ELF-1 (cell line): ENCODE measurements around the gene RAI1.

ENCODE experiments used
- DNase-seq: peaks from one replicate; pipeline ENCODE4 v3.0.0-alpha.2; 2016; ENCODE audit warnings: low read depth, low spot score

Gene RAI1

DNA sequence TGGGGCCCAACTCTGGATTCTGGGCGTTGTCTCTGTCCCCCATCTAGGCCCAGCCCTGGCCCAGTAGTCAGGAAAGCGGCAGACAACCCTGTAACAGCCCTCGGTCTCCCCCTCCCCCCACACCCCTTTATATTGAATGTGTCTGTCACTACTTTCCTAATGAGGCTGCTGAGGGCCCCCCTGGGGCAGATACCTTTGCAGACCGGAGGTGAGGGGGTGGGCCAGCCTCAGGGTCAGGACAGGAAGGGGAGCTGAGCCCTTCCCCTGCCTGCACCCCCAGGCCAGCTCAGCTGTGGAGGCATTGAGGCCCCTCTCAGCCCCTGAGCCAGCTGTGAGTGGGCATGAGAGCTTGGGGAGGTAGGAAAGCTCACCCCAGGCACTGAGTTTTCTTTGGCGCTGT, 17.1 kb downstream of the RAI1 start:
- DNase-seq: no peak

DNA sequence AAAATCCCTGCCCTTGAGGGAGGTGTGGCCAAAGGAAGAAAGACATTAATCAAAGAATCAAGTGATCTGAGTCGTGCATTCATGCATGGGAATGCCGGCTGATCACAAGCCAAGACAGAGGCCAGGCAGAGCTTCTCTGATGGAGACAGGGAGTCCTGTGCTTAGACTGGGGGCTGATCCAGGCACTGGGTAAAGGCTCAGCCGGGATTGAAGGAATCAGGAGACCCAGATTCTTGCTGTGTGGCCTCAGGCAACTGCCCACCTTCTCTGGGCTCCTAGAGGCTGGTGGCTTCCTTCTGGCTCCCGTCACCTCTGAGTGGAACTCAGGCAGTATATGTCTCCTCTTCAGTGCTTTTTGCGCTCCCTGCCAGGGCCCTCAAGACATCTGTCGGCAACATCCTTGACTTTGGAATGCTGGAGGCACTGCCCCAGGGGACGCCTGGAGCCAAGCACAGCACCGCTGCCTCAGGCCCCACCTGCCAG, 17.7 kb downstream of the RAI1 start:
- peak; percentile 58 for DNase-seq

- DNase-seq: no peak
These were observed 18.2 kb downstream of the RAI1 start for GRCh38 chr17:17699491-17699890.

DNA sequence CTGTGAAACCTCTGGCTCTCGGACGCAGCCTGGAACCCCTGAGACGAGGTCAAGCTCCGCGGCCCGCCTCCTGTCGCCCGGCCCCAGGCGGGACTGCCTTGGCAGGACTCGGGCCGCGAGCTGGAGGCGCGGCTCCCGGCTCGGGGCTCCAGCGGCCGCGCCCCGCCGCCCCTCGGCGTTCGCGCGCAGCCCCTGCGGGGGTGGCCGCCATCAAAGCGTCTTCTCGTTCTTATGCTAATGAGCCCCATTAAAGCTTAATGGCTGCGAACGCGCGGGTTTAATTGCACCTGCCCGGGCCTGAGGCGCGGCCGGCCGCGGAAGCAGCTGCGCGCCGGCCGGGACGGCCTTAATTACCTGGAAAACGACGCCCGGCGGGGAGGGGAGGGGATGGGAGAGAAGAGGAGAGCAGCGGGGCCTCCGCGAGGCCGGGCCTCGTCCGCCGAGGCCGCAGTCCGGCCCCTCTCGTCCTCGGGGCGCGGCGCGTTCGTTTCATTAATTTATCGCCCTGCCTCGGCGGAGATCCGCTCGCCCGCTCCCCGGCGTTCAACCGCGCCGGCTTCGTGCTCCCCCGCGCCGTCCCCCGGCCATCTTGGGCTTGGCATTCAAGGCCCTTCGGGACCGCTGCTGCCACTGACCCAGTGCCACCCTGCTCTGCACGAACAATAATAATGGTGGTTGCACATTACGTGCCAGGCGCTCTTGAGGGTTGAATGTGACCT, 19.2 kb downstream of the RAI1 start:
- peak; percentile 92 for DNase-seq

DNA sequence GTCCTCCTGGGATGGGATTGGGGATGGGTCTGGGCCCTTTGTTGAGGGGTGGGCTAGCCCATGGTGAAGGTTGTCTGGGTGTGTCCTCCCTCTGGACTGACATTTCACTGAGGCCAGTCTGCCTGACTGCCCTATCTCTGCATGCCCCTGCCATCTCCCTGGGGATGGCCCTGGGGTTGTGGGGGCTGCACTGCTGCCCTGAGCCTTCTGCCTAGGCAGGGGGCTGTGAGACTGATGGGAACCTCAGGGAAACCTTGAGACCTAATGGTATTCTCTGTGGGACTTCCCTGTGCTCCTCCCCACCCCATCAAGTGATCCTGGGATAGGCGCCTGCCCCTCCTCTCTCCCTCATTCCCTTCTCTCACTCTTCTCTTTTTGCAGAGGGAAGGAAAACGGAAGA, 19.9 kb downstream of the RAI1 start:
- no peak for DNase-seq

- no peak for DNase-seq
These were observed 20.4 kb downstream of the RAI1 start for GRCh38 chr17:17701658-17702057.

DNA sequence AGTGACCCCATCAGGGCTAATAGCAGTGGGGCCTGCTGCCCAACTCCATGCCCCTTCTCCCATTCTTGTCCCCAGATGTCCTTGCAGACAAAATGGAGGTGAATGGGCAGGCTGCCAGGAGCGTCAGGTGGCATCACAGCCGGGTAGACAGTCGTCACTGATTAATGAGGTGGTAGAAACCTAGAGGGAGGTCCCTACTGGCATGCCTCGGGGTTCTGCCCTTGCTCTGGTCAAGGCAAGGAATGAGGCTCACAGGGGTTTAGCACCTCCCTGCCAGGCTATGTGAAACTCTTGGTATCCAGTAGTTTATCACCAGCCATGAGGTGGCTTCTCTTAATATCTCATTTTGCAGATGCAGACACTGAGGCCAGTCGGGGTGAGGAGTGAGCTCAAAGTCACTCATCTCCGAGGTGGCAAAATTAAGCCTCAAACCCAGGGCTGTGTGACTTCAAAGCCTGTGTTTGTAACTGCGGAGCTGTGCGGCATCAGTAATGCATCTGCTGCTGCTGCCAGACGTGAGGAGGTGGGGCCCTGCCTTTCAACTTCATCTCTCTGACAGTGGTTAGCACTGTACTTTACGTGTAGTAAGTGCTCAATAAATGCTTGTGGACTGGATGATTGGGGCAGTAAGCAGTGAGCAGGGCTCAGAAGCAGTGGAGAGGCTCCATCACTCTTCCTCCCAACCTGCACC, 21.3 kb downstream of the RAI1 start:
- DNase-seq: no peak

- DNase-seq: peak; percentile 84
These were observed 22.1 kb downstream of the RAI1 start for GRCh38 chr17:17703140-17703919.

DNA sequence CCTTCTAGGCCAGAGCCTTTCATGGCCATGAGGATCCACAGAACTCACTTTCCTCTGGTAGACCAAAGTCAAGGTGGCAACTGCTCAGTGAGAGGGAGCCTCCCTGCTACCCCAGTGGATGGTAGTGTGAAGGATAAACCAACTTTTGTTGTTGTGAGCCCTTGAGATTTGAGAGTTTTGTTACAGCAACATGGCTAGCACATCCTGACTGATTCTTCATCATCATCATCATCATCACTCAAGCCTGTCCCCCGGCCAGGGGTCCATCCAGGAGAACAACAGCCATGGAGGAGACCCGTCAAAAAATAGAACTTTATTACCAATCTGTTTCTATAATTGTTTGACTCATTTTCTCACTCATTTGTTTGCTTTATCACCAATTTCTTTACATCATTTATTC, 23.7 kb downstream of the RAI1 start:
- no peak for DNase-seq

GRCh38 chr17:17706140-17707060, 25.1 kb downstream of the RAI1 start:
- DNase-seq: no peak

DNA sequence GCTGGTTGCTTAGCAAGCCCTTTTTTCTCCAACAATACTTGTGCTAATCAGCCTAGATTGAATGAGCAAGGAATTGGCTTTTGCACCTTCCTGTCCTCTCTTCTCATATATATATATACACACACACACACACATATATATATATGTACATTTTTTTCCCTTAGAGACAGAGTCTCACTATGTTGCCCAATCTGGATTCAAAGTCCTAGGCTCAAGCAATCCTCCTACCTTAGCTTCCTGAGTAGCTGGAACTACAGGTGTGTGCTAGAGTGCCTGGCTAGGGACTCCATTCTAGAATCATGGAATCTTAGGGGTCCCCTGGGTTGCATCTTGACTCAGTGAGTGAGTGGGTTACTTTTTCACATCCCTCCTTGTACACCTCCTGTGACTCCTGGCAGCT, 27.0 kb downstream of the RAI1 start:
- no peak for DNase-seq

GRCh38 chr17:17708816-17709215, 27.6 kb downstream of the RAI1 start:
- no peak for DNase-seq

DNA sequence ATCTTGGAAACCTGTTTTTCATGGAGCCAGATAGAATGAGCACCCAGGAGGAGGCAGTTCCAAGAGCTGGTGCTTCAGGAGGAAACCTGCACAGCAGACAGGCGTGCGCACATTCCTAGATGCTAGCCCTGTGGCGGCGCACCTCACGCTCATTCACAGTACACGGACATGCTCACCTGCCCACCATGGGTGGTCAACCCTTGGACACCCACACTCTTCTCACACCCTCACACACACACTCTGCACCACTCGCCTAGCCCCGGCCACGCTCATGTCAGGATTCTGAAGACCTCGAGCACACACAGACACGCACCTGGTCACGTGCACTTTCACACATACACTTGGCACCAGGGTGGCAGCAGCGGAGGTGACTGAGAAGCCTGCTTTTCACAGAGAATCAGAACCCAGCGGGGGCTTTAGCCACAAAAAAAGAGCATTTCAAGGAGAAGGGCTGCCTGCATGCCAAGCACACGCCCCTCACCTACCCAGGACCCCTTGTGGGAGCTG, 28.6 kb downstream of the RAI1 start:
- DNase-seq: no peak

GRCh38 chr17:17710355-17710727, 29.1 kb downstream of the RAI1 start:
- DNase-seq: no peak

DNA sequence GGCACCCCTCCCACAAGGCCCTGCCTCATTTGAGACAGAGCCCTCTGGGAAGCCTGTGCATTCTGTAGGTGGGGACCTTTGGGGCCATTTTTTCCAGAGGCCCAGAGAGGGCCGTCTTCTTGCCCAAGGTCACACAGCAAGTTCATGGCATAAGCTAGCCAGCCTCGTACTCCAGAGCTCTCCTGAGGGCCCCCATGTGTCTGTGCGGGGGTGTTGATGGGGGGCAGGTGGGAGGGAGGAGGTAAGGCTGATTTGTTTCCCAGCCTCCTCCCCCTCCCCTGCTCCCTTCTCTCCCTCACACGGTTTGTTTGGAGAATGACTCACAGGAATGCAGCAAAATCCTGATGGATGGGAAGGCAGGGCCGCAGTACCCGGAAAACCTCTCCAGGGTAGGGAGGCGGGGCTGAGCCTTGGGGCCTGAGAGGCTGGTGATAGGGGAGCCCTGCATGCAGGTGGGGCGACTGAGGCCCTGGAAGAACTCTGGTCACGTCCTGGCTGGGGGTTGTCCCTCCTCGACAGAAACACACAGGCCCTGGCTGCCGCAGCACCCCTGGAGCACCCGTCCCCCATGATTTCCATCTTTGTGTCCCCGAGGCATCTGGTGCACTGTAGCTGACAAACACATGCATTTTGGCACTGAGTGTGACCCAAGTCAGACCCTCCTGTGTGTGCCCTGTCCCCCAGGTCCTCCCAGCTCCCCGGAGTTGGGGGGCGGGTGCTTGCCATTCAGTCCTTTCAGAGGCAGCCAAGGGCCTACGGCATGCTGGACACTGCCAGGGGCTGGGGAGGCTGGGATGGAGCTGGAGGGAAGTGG, 29.7 kb downstream of the RAI1 start:
- DNase-seq: peak; percentile 85

DNA sequence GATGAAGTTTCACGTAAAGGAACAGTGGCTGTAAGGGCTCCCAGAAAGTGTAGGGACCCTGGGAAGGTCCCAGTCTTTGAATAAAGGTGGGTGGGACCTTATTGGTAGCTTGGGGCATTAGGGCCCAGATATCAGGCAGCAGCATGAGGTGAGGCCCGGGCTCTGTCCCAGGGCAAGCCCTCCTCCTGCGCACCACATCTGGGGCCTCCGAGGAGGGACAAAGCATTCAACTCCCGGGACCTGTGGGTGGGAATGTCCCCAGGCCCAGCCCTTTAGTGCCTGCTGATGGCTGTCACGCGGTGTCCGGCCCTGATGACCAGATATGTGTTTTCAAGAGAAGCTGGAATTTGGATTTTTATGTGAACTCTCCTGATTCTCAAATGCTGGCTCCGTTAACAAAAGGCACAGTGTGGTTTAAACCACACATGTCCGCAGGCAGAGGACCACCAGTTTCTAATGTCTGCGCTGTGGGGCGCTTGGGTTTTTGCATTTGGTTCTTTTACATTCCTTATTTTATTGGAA, 30.4 kb downstream of the RAI1 start:
- peak; percentile 65 for DNase-seq

GRCh38 chr17:17712268-17712924, 31.1 kb downstream of the RAI1 start:
- no peak for DNase-seq

GRCh38 chr17:17713839-17714238, 32.6 kb downstream of the RAI1 start:
- no peak for DNase-seq

DNA sequence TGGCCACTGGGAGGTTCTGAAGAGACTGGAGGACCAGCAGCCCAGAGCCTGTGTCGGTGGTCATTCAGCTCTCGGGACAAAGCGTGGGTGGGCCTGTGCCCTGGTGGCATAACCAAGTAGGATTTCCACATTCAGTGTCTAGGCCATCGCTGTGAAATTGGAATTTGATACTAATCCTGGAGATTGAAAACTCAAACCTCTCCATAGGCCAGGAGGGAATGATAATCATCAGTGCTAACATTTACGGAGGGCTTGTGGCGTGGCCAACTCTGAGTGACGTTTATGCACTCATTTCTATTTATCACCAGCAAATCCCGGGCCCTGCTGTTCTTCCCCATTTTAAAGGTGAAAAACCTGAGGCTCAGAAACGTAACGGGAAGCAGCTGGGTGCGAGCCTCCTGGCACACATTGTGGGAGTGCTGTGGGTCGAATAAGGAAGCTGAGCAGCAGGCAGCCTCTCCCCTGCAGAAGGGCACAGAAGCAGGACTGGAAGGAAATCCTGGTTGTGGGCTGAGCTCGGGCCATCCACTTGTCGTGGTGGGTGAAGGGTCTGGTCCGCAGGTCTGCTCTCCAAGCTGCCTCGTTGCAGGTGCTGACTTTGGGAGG, 33.1 kb downstream of the RAI1 start:
- DNase-seq: no peak
